Fibroblast of villous mesenchyme (primary cell): ENCODE data around the gene METTL21C. TPM values are rescaled to one million over a fixed set of nuclear protein-coding genes. Genes with fewer than 3 reads are reported as not detected.

Experiments
- DNase-seq: peaks from one replicate; pipeline ENCODE4 v3.0.0-alpha.2; 2010; ENCODE audit warnings: low read depth
- H3K4me3 ChIP-seq: 2 replicates; pipeline ENCODE4 v1.5.1; 2011; ENCODE audit warnings: low read depth, mild to moderate bottlenecking, low read length
- CTCF ChIP-seq: IDR thresholded peaks from 2 replicates; pipeline ENCODE4 v1.5.1; 2012; ENCODE audit warnings: low read depth, mild to moderate bottlenecking, low read length; ENCODE audit not compliant: insufficient read depth
- total RNA-seq: library from RNA; depleted of rRNA; stranded (reverse); fragments of >200 nt; gene quantifications from 2 replicates; pipeline ENCODE4 v1.2.3, GENCODE V29; 2012

METTL21C gene
- total RNA-seq, 1 donor, result not detected

GRCh38 chr13:102670130-102670529 lies 24.7 kb downstream of the METTL21C start:
- TF ChIP-seq CTCF, result no peak
- DNase-seq, result no peak
- no peak overlapping the region for H3K4me3 ChIP-seq

- no peak for TF ChIP-seq CTCF
- H3K4me3 ChIP-seq, result no peak overlapping the region
- DNase-seq, result no peak
Observed at GRCh38 chr13:102667911-102668310, 26.9 kb downstream of the METTL21C start.

GRCh38 chr13:102667023-102667422 lies 27.8 kb downstream of the METTL21C start:
- no peak for TF ChIP-seq CTCF
- no peak for DNase-seq

GRCh38 chr13:102659168-102659713 lies 35.6 kb downstream of the METTL21C start:
- no peak for TF ChIP-seq CTCF
- H3K4me3 ChIP-seq, result no peak overlapping the region

More at GRCh38 chr13:102667023-102667422, 27.8 kb downstream of the METTL21C start:
- H3K4me3 ChIP-seq, result no peak overlapping the region

GRCh38 chr13:102658660-102659059 lies 36.2 kb downstream of the METTL21C start:
- no peak for DNase-seq
- no peak overlapping the region for H3K4me3 ChIP-seq
- TF ChIP-seq CTCF, result no peak

More at GRCh38 chr13:102659168-102659713, 35.6 kb downstream of the METTL21C start:
- no peak for DNase-seq

GRCh38 chr13:102657630-102658029 lies 37.2 kb downstream of the METTL21C start:
- peak; percentile 44 for TF ChIP-seq CTCF
- DNase-seq, result no peak
- no peak overlapping the region for H3K4me3 ChIP-seq

- no peak for TF ChIP-seq CTCF
- H3K4me3 ChIP-seq, result no peak overlapping the region
- DNase-seq, result no peak
Observed at GRCh38 chr13:102654756-102655155, 40.1 kb downstream of the METTL21C start.
